HepG2 (cell line): ENCODE results near the gene CHD2. TPM values are rescaled to one million over a fixed set of nuclear protein-coding genes. Genes with fewer than 3 reads are reported as not detected.
A peak's percentile ranks its signal among the peaks of the same experiment; 100 is the strongest.

ENCODE experiments used
- AFF4 ChIP-seq: sonication (generic); formaldehyde crosslinking; IDR thresholded peaks from 2 replicates; pipeline ENCODE4 v1.4.0; 2020; ENCODE audit warnings: missing genetic modification reagents
- ATF6 ChIP-seq: sonication (generic); formaldehyde crosslinking; conservative IDR thresholded peaks from 2 replicates; pipeline ENCODE4 v1.4.0; 2020; ENCODE audit warnings: missing genetic modification reagents
- ATRX ChIP-seq: sonication (generic); formaldehyde crosslinking; IDR thresholded peaks from 2 replicates; pipeline ENCODE4 v1.4.0; 2020; ENCODE audit warnings: missing genetic modification reagents, borderline replicate concordance
- FOXO1 ChIP-seq: sonication (generic); formaldehyde crosslinking; IDR thresholded peaks from 2 replicates; pipeline ENCODE4 v1.4.0; 2020; ENCODE audit warnings: missing genetic modification reagents
- GTF2F1 ChIP-seq: fragments of 150-350 bp; IDR thresholded peaks from 2 replicates; pipeline ENCODE4 v1.6.1; 2014; ENCODE audit warnings: low read length
- HES4 ChIP-seq: sonication (generic); formaldehyde crosslinking; IDR thresholded peaks from 2 replicates; pipeline ENCODE4 v1.9.0; 2021; ENCODE audit warnings: mild to moderate bottlenecking, missing genetic modification reagents, borderline replicate concordance
- MAF1 ChIP-seq: sonication (generic); formaldehyde crosslinking; IDR thresholded peaks from 2 replicates; pipeline ENCODE4 v1.5.0; 2020; ENCODE audit warnings: missing genetic modification reagents, borderline replicate concordance
- RAD21 ChIP-seq: fragments of 450-650 bp; formaldehyde crosslinking; IDR thresholded peaks from 2 replicates; pipeline ENCODE4 v1.5.0; 2020; ENCODE audit warnings: mild to moderate bottlenecking
- SNRNP70 ChIP-seq: fragments of 200-400 bp; formaldehyde crosslinking; IDR thresholded peaks from 2 replicates; pipeline ENCODE4 v1.6.1; 2017; ENCODE audit warnings: mild to moderate bottlenecking, low read depth, low read length, moderate library complexity
- ZFP82 ChIP-seq: sonication (generic); formaldehyde crosslinking; IDR thresholded peaks from 2 replicates; pipeline ENCODE4 v1.5.1; 2020; ENCODE audit warnings: mild to moderate bottlenecking, missing genetic modification reagents, borderline replicate concordance
- ZMYM3 ChIP-seq: sonication (generic); formaldehyde crosslinking; IDR thresholded peaks from 2 replicates; pipeline ENCODE4 v1.5.1; 2020; ENCODE audit warnings: mild to moderate bottlenecking, missing genetic modification reagents
- ZNF136 ChIP-seq: sonication (generic); formaldehyde crosslinking; IDR thresholded peaks from 2 replicates; pipeline ENCODE4 v1.8.1; 2022; ENCODE audit warnings: low read depth, mild to moderate bottlenecking, moderate library complexity, missing genetic modification reagents
- ZNF142 ChIP-seq: sonication (generic); formaldehyde crosslinking; IDR thresholded peaks from 2 replicates; pipeline ENCODE4 v1.4.0; 2020; ENCODE audit warnings: missing genetic modification reagents
- ZNF513 ChIP-seq: sonication (generic); formaldehyde crosslinking; conservative IDR thresholded peaks from 2 replicates; pipeline ENCODE4 v1.5.0; 2020; ENCODE audit warnings: missing genetic modification reagents
- ZNF547 ChIP-seq: sonication (generic); formaldehyde crosslinking; IDR thresholded peaks from 2 replicates; pipeline ENCODE4 v1.5.1; 2020; ENCODE audit warnings: mild to moderate bottlenecking, missing genetic modification reagents
- ZNF780A ChIP-seq: sonication (generic); formaldehyde crosslinking; IDR thresholded peaks from 2 replicates; pipeline ENCODE4 v1.8.0; 2022; ENCODE audit warnings: mild to moderate bottlenecking, missing genetic modification reagents, moderate library complexity
- polyA plus RNA-seq, 8 experiments: library from polyadenylated mRNA; depleted of rRNA in 3 of 8; stranded (reverse) in 7 of 8; unstranded in 1 of 8; fragments of >200 nt; fragmentation: Illumina TruSeq in 4 of 8; extraction: Trizol in 4 of 8; gene quantifications; 2 replicates each; pipeline versions ENCODE4 v1.2.1 to v1.2.3, GENCODE V29; 2011 to 2016; ENCODE audit warnings: low read depth in 4 of 8, missing spikeins in 1 of 8, mixed read lengths in 1 of 8; ENCODE audit not compliant: insufficient read depth in 1 of 8
- total RNA-seq, 5 experiments: library from RNA; depleted of rRNA; stranded (reverse); fragments of >200 nt; fragmentation: Illumina TruSeq; extraction: Trizol; gene quantifications; 2 replicates each; pipeline ENCODE4 v1.2.3, GENCODE V29; 2016; ENCODE audit warnings: low read depth in 1 of 5

CHD2 gene
- total and polyA plus RNA-seq, 2 of the 13 experiments (the other 11 are each of a cell fraction or from before 2014, with no cell fraction given): 54.0 to 54.1 TPM

GRCh38 chr15:92903966-92904721, 4.0 kb downstream of the CHD2 start (continued):
- TF ChIP-seq ATF6 (CRISPR knock-in tag): no peak
- TF ChIP-seq AFF4: 0 out of 2 replicates have a peak, but pooled peaks have one; percentile 74
- no peak; the same call in 1 of the 2 replicates for TF ChIP-seq ZFP82 (CRISPR knock-in tag)
- TF ChIP-seq ZNF142: peak; percentile 73; the same call in 1 of the 2 replicates
- TF ChIP-seq ZNF780A (CRISPR knock-in tag): no peak
- peak; percentile 83 for TF ChIP-seq FOXO1 (CRISPR knock-in tag)
- TF ChIP-seq ZMYM3 (CRISPR knock-in tag): peak; percentile 49; the same call in 1 of the 2 replicates
- no peak for TF ChIP-seq HES4 (CRISPR knock-in tag)
- TF ChIP-seq ZNF513 (CRISPR knock-in tag): no peak
- 0 out of 2 replicates have a peak, but pooled peaks have one; percentile 45 for TF ChIP-seq MAF1 (CRISPR knock-in tag)
- no peak for TF ChIP-seq SNRNP70
- TF ChIP-seq RAD21 (CRISPR knock-in tag): peak; percentile 75
- no peak for TF ChIP-seq ATRX (CRISPR knock-in tag)
- TF ChIP-seq ZNF136: no peak
- no peak for TF ChIP-seq GTF2F1
- no peak for TF ChIP-seq ZNF547
